Endothelial cell (in vitro differentiated cells): Measurements from ENCODE around the gene TRAF5. TPM values are rescaled to one million over a fixed set of nuclear protein-coding genes. Genes with fewer than 3 reads are reported as not detected.
"Not testable (repeated sequence)": the region's sequence is repeated elsewhere in the genome, so short reads cannot be mapped to it uniquely, and the experiment has no call there.

Experiments used
- DNase-seq: peaks from one replicate; pipeline ENCODE4 v3.0.0; 2021; ENCODE audit warnings: low spot score
- H3K27ac Mint-ChIP-seq: one replicate; pipeline ENCODE4 v1.8.0; 2021; ENCODE audit warnings: mixed read lengths, inconsistent platforms; ENCODE audit not compliant: unreplicated experiment
- H3K27me3 Mint-ChIP-seq: one replicate; pipeline ENCODE4 v1.8.0; 2021; ENCODE audit warnings: mild to moderate bottlenecking, moderate library complexity, mixed read lengths, inconsistent platforms; ENCODE audit not compliant: unreplicated experiment
- H3K36me3 Mint-ChIP-seq: one replicate; pipeline ENCODE4 v1.8.0; 2021; ENCODE audit warnings: mild to moderate bottlenecking, low read depth, mixed read lengths, inconsistent platforms; ENCODE audit not compliant: unreplicated experiment
- H3K4me1 Mint-ChIP-seq: one replicate; pipeline ENCODE4 v1.8.0; 2021; ENCODE audit warnings: mild to moderate bottlenecking, mixed read lengths, inconsistent platforms; ENCODE audit not compliant: unreplicated experiment
- H3K4me3 Mint-ChIP-seq: one replicate; pipeline ENCODE4 v1.8.0; 2021; ENCODE audit warnings: mild to moderate bottlenecking, mixed read lengths, inconsistent platforms; ENCODE audit not compliant: unreplicated experiment
- H3K9me3 Mint-ChIP-seq: one replicate; pipeline ENCODE4 v1.8.0; 2021; ENCODE audit warnings: mixed read lengths, inconsistent platforms; ENCODE audit not compliant: unreplicated experiment
- CTCF ChIP-seq: fragments of 200-600 bp; sonication (generic); IDR thresholded peaks from one replicate; pipeline ENCODE4 v1.5.0; 2021; ENCODE audit warnings: antibody characterized with exemption; ENCODE audit not compliant: unreplicated experiment
- total RNA-seq: library from RNA; stranded (reverse); fragmentation: NEBNext Ultra II Directional; extraction: Animal tissue kit (Norgen Biotek cat#: 25700); gene quantifications from one replicate; pipeline ENCODE4 v1.2.1, GENCODE V29; 2021; ENCODE audit not compliant: unreplicated experiment

TRAF5 gene
- total RNA-seq, 1 donor from 2014 or later: 14.5 TPM

DNA sequence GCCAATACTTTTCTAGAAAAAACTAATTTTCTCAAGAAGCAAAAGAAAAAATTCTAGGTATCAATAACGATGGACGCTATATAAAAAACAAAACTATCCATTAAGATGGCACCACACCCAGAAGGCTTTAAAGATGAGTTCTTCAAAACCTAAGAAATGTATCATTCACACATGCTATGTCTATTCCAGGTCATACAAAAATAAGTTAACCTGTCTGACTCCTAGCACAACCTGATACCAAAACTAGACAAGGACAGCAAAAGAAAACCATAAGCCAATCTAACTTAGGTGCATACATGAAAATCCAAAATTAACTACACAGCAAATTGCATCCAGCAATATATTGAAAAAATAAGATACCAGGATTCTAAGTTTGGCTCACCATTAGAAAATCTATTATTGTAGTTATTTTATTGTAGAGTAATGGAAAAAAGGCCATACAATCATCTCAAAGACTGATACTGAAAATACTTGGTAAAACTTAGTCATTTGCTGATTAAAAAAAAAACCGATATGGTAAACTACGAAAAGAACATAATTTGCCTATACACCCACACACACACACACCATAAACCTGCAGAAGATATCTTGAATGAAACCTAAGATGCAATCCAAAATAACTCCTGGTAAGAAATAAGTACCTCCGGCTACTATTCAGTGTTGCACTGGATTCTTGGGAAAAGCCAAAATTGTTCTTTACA lies 55.0 kb downstream of the TRAF5 start:
- DNase-seq: no peak
- Mint-ChIP-seq H3K27ac (peak overlapping the region; percentile 84), H3K36me3 (no peaks in the 10 kb centered on the region), H3K4me3 (peak overlapping the region; percentile 86), H3K4me1 (peaks cover 16% of the 10 kb centered on the region), H3K9me3 (no peaks in the 10 kb centered on the region), H3K27me3 (peaks cover 7% of the 10 kb centered on the region)
- no peak for TF ChIP-seq CTCF

DNA sequence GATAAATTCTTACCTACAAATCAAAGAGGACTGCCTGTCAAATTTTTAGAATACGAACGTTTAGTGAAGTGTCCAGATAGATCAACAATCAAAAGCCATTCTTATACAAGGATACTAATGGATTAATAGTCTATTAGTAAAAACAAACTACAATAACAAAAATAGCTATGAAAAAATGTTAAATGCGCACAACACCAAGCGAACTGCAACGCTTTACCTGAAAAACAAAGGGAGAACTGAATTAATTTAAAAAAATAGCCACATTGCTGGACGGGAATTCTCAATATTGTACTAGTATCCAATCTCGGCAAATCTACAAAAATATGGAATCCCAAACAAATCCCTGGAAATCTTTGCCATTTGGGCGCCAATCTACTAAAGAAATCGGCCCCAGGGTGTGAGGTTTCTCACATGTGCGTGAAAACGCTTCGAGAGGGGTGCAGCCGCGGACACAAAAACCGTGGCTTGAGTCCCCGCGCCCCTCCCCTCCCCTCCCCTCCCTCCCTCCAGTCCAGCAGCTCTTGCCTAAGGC lies 55.6 kb downstream of the TRAF5 start:
- Mint-ChIP-seq H3K36me3 (no peaks in the 10 kb centered on the region), H3K9me3 (no peaks in the 10 kb centered on the region), H3K27ac (peak overlapping the region; percentile 84), H3K4me3 (peak overlapping the region; percentile 86), H3K27me3 (peaks cover 7% of the 10 kb centered on the region), H3K4me1 (peaks cover 15% of the 10 kb centered on the region)
- TF ChIP-seq CTCF: no peak
- DNase-seq: no peak

GRCh38 chr1:211382714-211383480 lies 56.3 kb downstream of the TRAF5 start:
- peak overlapping the region; percentile 93 for H3K4me3 Mint-ChIP-seq
- no peaks in the 10 kb centered on the region for H3K36me3 Mint-ChIP-seq
- peak overlapping the region; percentile 100 for H3K27ac Mint-ChIP-seq
- no peaks in the 10 kb centered on the region for H3K9me3 Mint-ChIP-seq
- no peak for TF ChIP-seq CTCF
- peaks cover 7% of the 10 kb centered on the region for H3K27me3 Mint-ChIP-seq
- DNase-seq: peak; percentile 91
- peaks cover 13% of the 10 kb centered on the region for H3K4me1 Mint-ChIP-seq

DNA sequence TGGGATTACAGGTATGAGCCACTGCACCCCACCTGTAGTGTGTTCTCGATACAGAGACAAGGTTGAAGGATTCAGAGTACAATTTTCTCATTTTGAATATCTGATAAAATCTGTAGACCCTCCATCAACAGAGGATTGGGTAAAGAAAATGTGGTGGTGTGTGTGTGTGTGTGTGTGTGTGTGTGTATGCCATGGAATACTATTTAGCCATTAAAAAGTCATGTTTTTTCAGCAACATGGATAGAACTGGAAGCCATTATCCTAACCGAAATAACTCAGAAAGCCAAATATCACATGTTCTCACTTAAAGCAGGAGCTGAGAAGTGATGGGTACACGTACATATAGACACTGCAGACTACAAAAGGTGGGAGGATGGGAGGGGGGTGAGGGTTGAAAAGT lies 57.9 kb downstream of the TRAF5 start:
- H3K9me3 Mint-ChIP-seq: no peaks in the 10 kb centered on the region
- H3K27ac Mint-ChIP-seq: no peak overlapping the region
- DNase-seq: no peak
- H3K27me3 Mint-ChIP-seq: peaks cover 7% of the 10 kb centered on the region
- no peak for TF ChIP-seq CTCF
- peaks cover 13% of the 10 kb centered on the region for H3K4me1 Mint-ChIP-seq
- H3K36me3 Mint-ChIP-seq: no peaks in the 10 kb centered on the region
- H3K4me3 Mint-ChIP-seq: no peak overlapping the region

DNA sequence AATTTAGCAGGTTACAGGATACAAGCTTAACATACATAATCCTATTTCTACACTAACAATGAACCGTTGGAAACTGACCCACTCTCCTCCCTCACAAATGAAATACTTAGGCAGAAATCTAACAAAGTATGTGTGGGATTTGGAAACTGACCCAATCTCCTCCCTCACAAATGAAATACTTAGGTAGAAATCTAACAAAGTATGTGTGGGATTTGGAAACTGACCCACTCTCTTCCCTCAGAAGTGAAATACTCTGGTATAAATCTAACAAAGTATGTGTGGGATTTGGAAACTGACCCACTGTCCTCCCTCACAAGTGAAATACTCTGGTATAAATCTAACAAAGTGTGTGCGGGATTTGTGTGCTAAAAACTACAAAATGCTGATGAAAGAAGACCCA lies 60.3 kb downstream of the TRAF5 start:
- no peak for TF ChIP-seq CTCF
- H3K27ac Mint-ChIP-seq: no peak overlapping the region

DNA sequence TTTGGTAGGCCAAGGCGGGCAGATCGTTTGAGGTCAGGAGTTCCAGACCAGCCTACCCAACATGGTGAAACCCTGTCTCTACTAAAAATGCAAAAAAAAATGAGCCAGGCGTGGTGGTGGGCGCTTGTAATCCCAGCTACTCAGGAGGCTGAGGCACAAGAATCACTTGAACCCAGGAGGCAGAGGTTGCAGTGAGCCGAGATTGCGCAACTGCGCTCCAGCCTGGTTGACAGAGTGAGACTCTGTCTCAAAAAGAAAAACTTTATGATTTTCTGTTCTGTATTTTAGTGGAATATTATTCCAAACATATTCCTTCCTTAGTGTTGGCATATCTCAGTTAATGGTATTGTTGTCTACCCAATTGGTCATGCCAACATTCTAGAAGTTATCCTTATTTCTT lies 64.2 kb downstream of the TRAF5 start:
- H3K4me1 Mint-ChIP-seq, H3K27ac Mint-ChIP-seq, DNase-seq: not testable (repeated sequence)

More for the DNA sequence above, 60.3 kb downstream of the TRAF5 start:
- no peak for DNase-seq
- Mint-ChIP-seq H3K36me3 (no peaks in the 10 kb centered on the region), H3K4me1 (peaks cover 13% of the 10 kb centered on the region), H3K4me3 (no peak overlapping the region), H3K9me3 (no peaks in the 10 kb centered on the region), H3K27me3 (peaks cover 7% of the 10 kb centered on the region)

More for the DNA sequence above, 64.2 kb downstream of the TRAF5 start:
- not testable (repeated sequence) for H3K9me3 Mint-ChIP-seq, H3K27me3 Mint-ChIP-seq, H3K4me3 Mint-ChIP-seq, H3K36me3 Mint-ChIP-seq
